ENCODE results near the gene SLC10A4.

SLC10A4 gene

DNA sequence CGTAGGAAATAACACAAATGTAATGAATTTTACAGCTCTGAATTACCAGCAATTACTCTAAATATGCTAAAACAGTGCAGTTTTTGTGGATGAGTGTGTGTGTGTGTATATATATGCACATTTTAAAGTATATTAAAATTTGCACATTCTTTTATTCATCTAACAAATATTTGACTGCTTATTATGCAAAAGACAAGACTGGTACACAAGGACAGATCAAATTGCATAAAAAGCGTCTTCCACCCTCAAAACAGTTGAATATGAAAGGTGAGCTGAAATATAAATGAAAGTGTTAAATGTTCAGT, 20.8 kb downstream of the SLC10A4 start:
- Mint-ChIP-seq H3K9me3 (no peaks in the 10 kb centered on the region), H3K27ac (no peak overlapping the region), H3K4me3 (no peak overlapping the region), H3K4me1 (peaks cover 7% of the 10 kb centered on the region), H3K36me3 (peaks cover 65% of the 10 kb centered on the region)
- ATAC-seq (no peak), DNase-seq (ENCODE audit: low spot score in 2 of 2) (no peak)

DNA sequence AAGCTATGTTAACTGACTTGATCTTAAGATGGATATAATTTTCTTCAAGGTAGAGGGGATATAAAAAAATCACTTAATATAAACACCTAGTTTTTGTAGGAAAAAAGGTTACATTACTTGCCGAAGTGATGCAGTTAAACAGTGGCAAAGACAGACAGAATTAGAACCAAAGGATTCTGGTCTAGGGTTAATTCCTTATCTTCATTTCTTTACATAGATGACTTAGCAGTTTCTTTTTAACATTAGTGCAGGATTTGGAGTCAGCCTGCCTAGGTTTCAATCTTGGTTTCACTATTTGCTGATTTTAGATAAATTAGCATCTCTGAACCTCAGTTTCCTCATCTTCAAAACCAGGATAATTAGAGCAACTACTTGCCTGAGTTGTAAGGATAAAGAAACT, 21.2 kb downstream of the SLC10A4 start:
- no peak overlapping the region for H3K27ac Mint-ChIP-seq
- no peaks in the 10 kb centered on the region for H3K9me3 Mint-ChIP-seq
- DNase-seq (ENCODE audit: low spot score in 2 of 2): no peak
- peaks cover 65% of the 10 kb centered on the region for H3K36me3 Mint-ChIP-seq
- peaks cover 3% of the 10 kb centered on the region for H3K4me1 Mint-ChIP-seq
- ATAC-seq: no peak
- no peak overlapping the region for H3K4me3 Mint-ChIP-seq

DNA sequence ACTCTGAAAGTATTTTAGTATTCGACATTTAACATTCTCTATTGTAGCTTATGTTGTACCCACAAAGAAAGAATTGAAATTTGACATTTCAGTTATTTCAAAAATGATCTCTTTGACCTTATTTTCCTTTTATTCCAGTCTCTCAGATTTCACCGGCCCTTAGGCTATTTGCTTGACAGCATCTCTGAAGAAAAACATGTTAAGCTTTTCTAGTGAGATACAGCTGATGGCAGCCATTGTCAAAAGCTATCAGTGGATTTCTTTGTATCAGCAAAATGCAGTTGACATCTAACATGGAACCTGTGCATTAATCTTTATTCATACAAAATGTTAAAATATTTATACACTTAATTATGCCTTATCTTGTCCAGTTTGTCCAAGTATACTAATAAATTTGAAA, 23.6 kb downstream of the SLC10A4 start:
- no peak overlapping the region for H3K4me3 Mint-ChIP-seq
- no peaks in the 10 kb centered on the region for H3K4me1 Mint-ChIP-seq
- H3K36me3 Mint-ChIP-seq: peaks cover 62% of the 10 kb centered on the region
- no peak overlapping the region for H3K27ac Mint-ChIP-seq
- ATAC-seq (no peak), DNase-seq (ENCODE audit: low spot score in 2 of 2) (no peak)
- H3K9me3 Mint-ChIP-seq: no peaks in the 10 kb centered on the region

DNA sequence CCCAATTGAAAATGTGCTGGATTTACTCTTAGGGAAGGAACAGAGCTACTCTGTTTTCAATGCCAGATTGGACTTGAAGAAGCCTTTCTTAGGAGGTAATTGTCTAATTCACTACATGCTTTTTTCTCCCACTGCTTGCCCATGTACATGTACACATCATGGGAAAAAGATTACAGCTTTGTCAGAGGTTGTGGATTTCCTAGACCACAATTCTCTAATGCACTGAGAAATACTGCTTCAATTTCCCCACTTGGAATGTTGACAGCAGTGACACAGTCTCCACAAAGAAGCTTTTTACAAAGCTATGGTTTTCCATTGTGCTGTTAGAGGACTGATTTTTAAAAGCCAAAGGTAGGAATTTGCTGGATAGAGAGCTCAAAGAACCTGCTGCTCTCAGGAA, 26.4 kb downstream of the SLC10A4 start:
- ATAC-seq (no peak), DNase-seq (ENCODE audit: low spot score in 2 of 2) (no peak)
- no peak overlapping the region for H3K27ac Mint-ChIP-seq
- peaks cover 84% of the 10 kb centered on the region for H3K36me3 Mint-ChIP-seq
- no peak overlapping the region for H3K4me3 Mint-ChIP-seq
- H3K4me1 Mint-ChIP-seq: no peaks in the 10 kb centered on the region
- H3K9me3 Mint-ChIP-seq: no peaks in the 10 kb centered on the region

DNA sequence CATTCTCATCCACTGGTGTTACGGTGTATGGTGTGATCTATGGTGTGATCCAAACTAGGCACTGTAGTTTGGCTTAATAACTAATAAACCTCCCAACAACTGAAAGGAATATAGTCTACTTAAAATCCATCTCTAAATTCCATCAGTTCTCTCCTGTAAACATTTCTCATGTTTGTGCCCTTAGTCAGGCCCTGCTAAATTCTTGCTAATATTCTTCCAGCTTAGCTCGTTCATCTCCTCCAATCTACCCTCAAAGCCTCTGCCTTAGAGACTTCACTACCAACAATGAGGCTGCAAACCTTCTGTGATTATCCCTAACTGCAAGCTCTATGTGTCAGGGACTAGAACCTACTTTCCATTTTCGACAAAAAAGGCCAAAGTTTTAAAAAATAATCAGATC, 35.0 kb downstream of the SLC10A4 start:
- no peaks in the 10 kb centered on the region for H3K9me3 Mint-ChIP-seq
- DNase-seq (ENCODE audit: low spot score in 2 of 2) (no peak), ATAC-seq (no peak)
- H3K36me3 Mint-ChIP-seq: peaks cover 88% of the 10 kb centered on the region
- H3K4me3 Mint-ChIP-seq: no peak overlapping the region
- peak overlapping the region; percentile 30 for H3K27ac Mint-ChIP-seq
- H3K4me1 Mint-ChIP-seq: no peaks in the 10 kb centered on the region

DNA sequence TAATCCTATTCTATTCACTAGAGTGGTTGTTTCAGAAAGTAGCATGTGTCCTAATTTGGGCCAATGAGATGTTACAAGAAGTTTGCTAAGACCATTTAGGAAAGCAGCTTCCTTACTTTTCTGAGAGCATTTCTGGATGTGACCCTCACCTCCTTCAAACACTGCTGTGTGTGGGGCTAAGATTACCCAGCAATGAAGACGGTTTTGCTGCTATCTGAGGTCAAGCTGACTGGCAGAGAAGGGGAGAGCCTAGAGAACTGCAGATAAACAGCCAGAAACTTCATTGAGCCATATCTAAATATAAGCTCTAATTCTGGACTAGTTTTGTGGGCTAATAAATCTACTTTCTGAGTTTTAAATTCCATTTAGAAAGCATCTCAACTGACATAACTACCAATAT, 43.3 kb downstream of the SLC10A4 start:
- Mint-ChIP-seq H3K27ac (no peak overlapping the region), H3K9me3 (no peaks in the 10 kb centered on the region), H3K4me1 (no peaks in the 10 kb centered on the region), H3K36me3 (peaks cover 99% of the 10 kb centered on the region), H3K4me3 (no peak overlapping the region)
- no peak for ATAC-seq
- DNase-seq (ENCODE audit: low spot score in 2 of 2): no peak

DNA sequence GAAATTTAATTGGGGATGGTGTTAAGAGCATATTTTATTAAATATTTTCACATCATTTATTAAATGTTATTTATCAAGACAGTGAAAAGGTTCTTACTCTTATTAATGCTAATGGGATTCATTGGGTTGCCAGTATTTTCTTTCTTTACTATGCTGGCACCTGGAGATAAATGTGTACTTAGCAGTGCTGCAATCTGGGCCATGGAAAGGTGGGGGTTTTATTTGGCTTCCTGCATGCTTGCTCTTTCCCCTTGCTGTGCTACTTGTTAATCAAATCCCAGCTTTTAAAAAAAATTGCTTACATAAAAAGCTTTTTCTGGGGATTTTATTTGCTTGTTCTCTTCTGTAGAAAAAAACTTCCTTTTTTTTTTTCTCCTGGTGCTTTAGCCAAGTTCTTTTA, 55.2 kb downstream of the SLC10A4 start:
- DNase-seq (ENCODE audit: low spot score in 2 of 2) (no peak), ATAC-seq (no peak)
- no peaks in the 10 kb centered on the region for H3K4me1 Mint-ChIP-seq
- H3K27ac Mint-ChIP-seq: no peak overlapping the region
- H3K9me3 Mint-ChIP-seq: no peaks in the 10 kb centered on the region
- H3K36me3 Mint-ChIP-seq: peaks cover 89% of the 10 kb centered on the region
- H3K4me3 Mint-ChIP-seq: no peak overlapping the region

All from stimulated activated effector memory CD8-positive, alpha-beta T cell treated with anti-CD3 and anti-CD28 coated beads, Interleukin-12 subunit alpha, Interleukin-12 subunit beta, amount 100 ng/mL, for 72 hours (primary cell).